PFSK-1 (cell line): ENCODE results near the gene IGF1R.

Source experiments
- FOXP2 ChIP-seq: optimal IDR thresholded peaks from 2 replicates; pipeline ENCODE3; 2011; ENCODE audit warnings: borderline replicate concordance, control low read depth, inconsistent platforms; ENCODE audit not compliant: insufficient read depth; ENCODE audit errors: extremely low read length, extremely low read depth
- POLR2AphosphoS5 ChIP-seq: IDR thresholded peaks from 2 replicates; pipeline ENCODE4 v1.6.1; 2012; ENCODE audit warnings: low read depth, mild to moderate bottlenecking, control low read depth, low read length, moderate library complexity
- REST ChIP-seq, 2 experiments: IDR thresholded peaks; 2 replicates each; pipeline versions ENCODE4 v1.6.1 to v1.8.0; 2011 to 2012; ENCODE audit warnings: low read depth in 2 of 2, low read length in 2 of 2, control low read depth in 1 of 2, inconsistent platforms in 1 of 2, mild to moderate bottlenecking in 1 of 2, moderate library complexity in 1 of 2; ENCODE audit not compliant: insufficient read depth in 1 of 2
- SIN3A ChIP-seq: IDR thresholded peaks from 2 replicates; pipeline ENCODE4 v1.6.1; 2012; ENCODE audit warnings: mild to moderate bottlenecking, low read length, moderate library complexity, borderline replicate concordance; ENCODE audit not compliant: insufficient read depth
- TAF1 ChIP-seq: IDR thresholded peaks from 2 replicates; pipeline ENCODE4 v1.6.1; 2012; ENCODE audit warnings: low read length, control low read depth, borderline replicate concordance; ENCODE audit not compliant: insufficient read depth

The IGF1R gene

GRCh38 chr15:98745650-98746374 lies 97.5 kb downstream of the IGF1R start:
- TF ChIP-seq POLR2AphosphoS5 (no peak), TAF1 (no peak), SIN3A (no peak), REST (IDR thresholded peaks at IDR 0.05; ENCODE audit: insufficient read depth in 1 of 2, low read depth in 2 of 2, low read length in 2 of 2) (no peak), FOXP2 (no peak)

- TF ChIP-seq SIN3A (no peak), POLR2AphosphoS5 (no peak)
Observed at GRCh38 chr15:98746375-98747155, 98.2 kb downstream of the IGF1R start.

GRCh38 chr15:98751767-98752166 lies 103.4 kb downstream of the IGF1R start:
- TF ChIP-seq SIN3A (no peak), TAF1 (no peak), REST (IDR thresholded peaks at IDR 0.05; ENCODE audit: insufficient read depth in 1 of 2, low read depth in 2 of 2, low read length in 2 of 2) (no peak), FOXP2 (no peak), POLR2AphosphoS5 (no peak)

DNA sequence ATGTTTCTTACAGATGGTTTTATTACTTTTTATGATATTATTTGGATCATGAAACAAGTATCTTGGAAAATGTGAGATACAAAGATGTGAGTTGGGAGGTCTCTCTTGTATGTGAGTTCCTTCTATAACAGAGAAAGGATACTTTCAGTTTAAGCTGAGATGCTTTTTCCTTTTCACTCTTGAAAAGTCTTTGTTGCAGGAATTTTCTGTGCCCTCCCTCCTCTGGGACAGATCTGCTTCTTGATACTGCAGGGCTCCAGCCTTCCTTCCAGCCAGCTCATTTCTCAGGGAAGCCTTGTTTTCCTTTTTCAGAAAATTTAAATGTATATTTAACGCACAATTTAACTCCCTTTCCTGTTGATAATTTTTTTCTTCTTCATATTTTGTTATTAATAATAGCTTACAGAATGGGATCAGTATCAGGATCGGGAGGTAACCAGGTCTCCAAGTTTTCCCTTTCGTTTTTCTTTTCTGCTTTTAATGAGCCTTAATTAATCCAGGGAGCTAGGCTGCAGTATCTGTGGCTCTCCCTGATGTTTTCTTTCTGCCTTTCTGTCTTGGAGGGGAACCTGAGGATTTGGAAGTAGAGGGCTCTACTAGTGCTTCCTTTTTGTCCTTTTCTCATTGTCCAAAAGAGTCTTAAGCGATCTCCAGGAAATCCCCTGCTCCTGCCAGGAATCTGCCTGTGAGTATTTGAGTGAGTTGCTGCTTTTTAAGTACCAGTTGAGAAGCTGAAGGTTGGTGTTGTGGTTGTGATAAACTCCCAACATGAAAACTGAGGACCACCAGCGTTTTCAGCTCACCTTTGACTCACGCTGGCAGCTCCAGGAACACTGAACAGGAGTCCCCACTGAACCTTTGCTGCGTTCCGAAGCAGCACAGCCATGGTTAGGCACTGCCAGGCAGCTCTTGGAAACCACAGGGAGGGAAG lies 105.7 kb downstream of the IGF1R start:
- TF ChIP-seq FOXP2 (no peak), POLR2AphosphoS5 (no peak), SIN3A (no peak), REST (IDR thresholded peaks at IDR 0.05; ENCODE audit: insufficient read depth in 1 of 2, low read depth in 2 of 2, low read length in 2 of 2) (no peak), TAF1 (no peak)

- no peak for TF ChIP-seq TAF1
- no peak for TF ChIP-seq REST (IDR thresholded peaks at IDR 0.05; ENCODE audit: insufficient read depth in 1 of 2, low read depth in 2 of 2, low read length in 2 of 2)
- no peak for TF ChIP-seq FOXP2
- no peak for TF ChIP-seq POLR2AphosphoS5
- no peak for TF ChIP-seq SIN3A
Observed at GRCh38 chr15:98754657-98755022, 106.3 kb downstream of the IGF1R start.
